ENCODE results near the gene CDH16.

CDH16 gene

GRCh38 chr16:66889622-66890021 lies 29.1 kb downstream of the CDH16 start:
- TF ChIP-seq ZFX (IDR thresholded peaks at IDR 0.05) (no peak), CTCF (conservative IDR thresholded peaks at IDR 0.05) (no peak)
- H3K27ac ChIP-seq = no peak overlapping the region

- no peak for TF ChIP-seq ZFX (IDR thresholded peaks at IDR 0.05)
- TF ChIP-seq CTCF (conservative IDR thresholded peaks at IDR 0.05) = no peak
- no peak overlapping the region for H3K27ac ChIP-seq
Observed at GRCh38 chr16:66888647-66889615, 29.8 kb downstream of the CDH16 start.

GRCh38 chr16:66886914-66887313 lies 31.8 kb downstream of the CDH16 start:
- no peak overlapping the region for H3K27ac ChIP-seq
- TF ChIP-seq ZFX (IDR thresholded peaks at IDR 0.05) = no peak
- TF ChIP-seq CTCF (conservative IDR thresholded peaks at IDR 0.05) = no peak

GRCh38 chr16:66886321-66886720 lies 32.4 kb downstream of the CDH16 start:
- no peak overlapping the region for H3K27ac ChIP-seq
- TF ChIP-seq ZFX (IDR thresholded peaks at IDR 0.05) (no peak), CTCF (conservative IDR thresholded peaks at IDR 0.05) (no peak)

GRCh38 chr16:66885491-66885890 lies 33.2 kb downstream of the CDH16 start:
- no peak for TF ChIP-seq ZFX (IDR thresholded peaks at IDR 0.05)
- no peak for TF ChIP-seq CTCF (conservative IDR thresholded peaks at IDR 0.05)

GRCh38 chr16:66882702-66883101 lies 36.0 kb downstream of the CDH16 start:
- no peak overlapping the region for H3K27ac ChIP-seq
- TF ChIP-seq CTCF (conservative IDR thresholded peaks at IDR 0.05) (no peak), ZFX (IDR thresholded peaks at IDR 0.05) (no peak)

More at GRCh38 chr16:66885491-66885890, 33.2 kb downstream of the CDH16 start:
- no peak overlapping the region for H3K27ac ChIP-seq

GRCh38 chr16:66881964-66882508 lies 36.6 kb downstream of the CDH16 start:
- TF ChIP-seq CTCF (conservative IDR thresholded peaks at IDR 0.05) (no peak), ZFX (IDR thresholded peaks at IDR 0.05) (no peak)
- H3K27ac ChIP-seq = no peak overlapping the region
